Chondrocyte (in vitro differentiated cells): ENCODE data around the gene ECHS1. TPM values are rescaled to one million over a fixed set of nuclear protein-coding genes. Genes with fewer than 3 reads are reported as not detected.
A peak's percentile ranks its signal among the peaks of the same experiment; 100 is the strongest.
"Not testable (repeated sequence)": the region's sequence is repeated elsewhere in the genome, so short reads cannot be mapped to it uniquely, and the experiment has no call there.

Source experiments
- DNase-seq: peaks from one replicate; pipeline ENCODE4 v3.0.0; 2021; ENCODE audit warnings: mixed read lengths, low spot score
- H3K27ac Mint-ChIP-seq: one replicate; pipeline ENCODE4 v1.8.0; 2021; ENCODE audit warnings: mild to moderate bottlenecking, moderate library complexity, mixed read lengths; ENCODE audit not compliant: unreplicated experiment
- H3K27me3 Mint-ChIP-seq: 2 replicates; pipeline ENCODE4 v1.8.0; 2021; ENCODE audit warnings: low read depth, mixed read lengths
- H3K36me3 Mint-ChIP-seq: 2 replicates; pipeline ENCODE4 v1.8.0; 2021; ENCODE audit warnings: low read depth, mixed read lengths
- H3K4me1 Mint-ChIP-seq: 2 replicates; pipeline ENCODE4 v1.8.0; 2021; ENCODE audit warnings: low read depth, mild to moderate bottlenecking, mixed read lengths
- H3K4me3 Mint-ChIP-seq: one replicate; pipeline ENCODE4 v1.8.0; 2021; ENCODE audit warnings: mild to moderate bottlenecking, moderate library complexity, mixed read lengths; ENCODE audit not compliant: unreplicated experiment
- H3K9me3 Mint-ChIP-seq: 2 replicates; pipeline ENCODE4 v1.8.0; 2021; ENCODE audit warnings: low read depth, mixed read lengths
- CTCF ChIP-seq: fragments of 200-600 bp; sonication (generic); IDR thresholded peaks from 2 replicates; pipeline ENCODE4 v1.5.0; 2021; ENCODE audit warnings: antibody characterized with exemption, mild to moderate bottlenecking, moderate library complexity
- total RNA-seq: library from RNA; stranded (reverse); gene quantifications from 3 replicates; pipeline ENCODE4 v1.2.1, GENCODE V29; 2021

The ECHS1 gene
- total RNA-seq, 1 donor from 2014 or later, result 58.9 TPM

DNA sequence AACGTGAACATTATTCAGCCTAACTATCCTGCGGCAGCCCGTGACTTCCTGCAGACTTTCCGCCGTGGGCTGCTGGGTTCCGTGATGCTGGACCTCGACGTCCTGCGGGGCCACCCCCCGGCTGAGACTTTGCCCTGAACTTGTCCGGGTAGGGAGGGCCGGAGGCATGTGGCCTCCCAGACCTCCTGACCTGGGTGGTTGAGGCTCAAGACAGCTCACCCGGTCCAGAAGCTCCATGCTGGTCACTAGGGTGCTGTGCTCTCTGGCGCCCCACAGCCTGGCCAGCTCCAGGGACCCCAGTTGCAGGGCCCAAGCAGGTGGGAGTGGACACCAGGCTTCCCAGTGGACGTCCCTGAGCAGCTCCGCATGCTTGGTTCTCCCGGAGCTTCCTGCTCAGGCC lies 46.9 kb upstream of the ECHS1 start:
- H3K36me3 Mint-ChIP-seq, result peaks cover 13% of the 10 kb centered on the region
- TF ChIP-seq CTCF, result no peak
- no peak for DNase-seq
- no peak overlapping the region for H3K4me3 Mint-ChIP-seq
- H3K27me3 Mint-ChIP-seq, result no peaks in the 10 kb centered on the region
- H3K4me1 Mint-ChIP-seq, result no peaks in the 10 kb centered on the region
- H3K9me3 Mint-ChIP-seq, result no peaks in the 10 kb centered on the region
- H3K27ac Mint-ChIP-seq, result no peak overlapping the region

GRCh38 chr10:133419211-133419950 lies 46.2 kb upstream of the ECHS1 start:
- H3K9me3 Mint-ChIP-seq, result no peaks in the 10 kb centered on the region
- peak; percentile 88 for DNase-seq
- H3K36me3 Mint-ChIP-seq, result peaks cover 13% of the 10 kb centered on the region
- no peaks in the 10 kb centered on the region for H3K4me1 Mint-ChIP-seq
- H3K27me3 Mint-ChIP-seq, result no peaks in the 10 kb centered on the region
- H3K4me3 Mint-ChIP-seq, result no peak overlapping the region
- TF ChIP-seq CTCF, result no peak
- no peak overlapping the region for H3K27ac Mint-ChIP-seq

GRCh38 chr10:133418289-133418993 lies 45.3 kb upstream of the ECHS1 start:
- TF ChIP-seq CTCF, result no peak
- no peaks in the 10 kb centered on the region for H3K4me1 Mint-ChIP-seq
- peaks cover 14% of the 10 kb centered on the region for H3K36me3 Mint-ChIP-seq
- H3K27me3 Mint-ChIP-seq, result no peaks in the 10 kb centered on the region
- no peak for DNase-seq
- no peaks in the 10 kb centered on the region for H3K9me3 Mint-ChIP-seq
- H3K27ac Mint-ChIP-seq, result no peak overlapping the region
- H3K4me3 Mint-ChIP-seq, result no peak overlapping the region

GRCh38 chr10:133415752-133416151 lies 42.6 kb upstream of the ECHS1 start:
- DNase-seq, result no peak
- no peaks in the 10 kb centered on the region for H3K27me3 Mint-ChIP-seq
- no peak for TF ChIP-seq CTCF
- H3K9me3 Mint-ChIP-seq, result peaks cover 20% of the 10 kb centered on the region
- peaks cover 35% of the 10 kb centered on the region for H3K36me3 Mint-ChIP-seq
- H3K4me1 Mint-ChIP-seq, result peaks cover 8% of the 10 kb centered on the region
- H3K27ac Mint-ChIP-seq, result no peak overlapping the region
- H3K4me3 Mint-ChIP-seq, result no peak overlapping the region

DNA sequence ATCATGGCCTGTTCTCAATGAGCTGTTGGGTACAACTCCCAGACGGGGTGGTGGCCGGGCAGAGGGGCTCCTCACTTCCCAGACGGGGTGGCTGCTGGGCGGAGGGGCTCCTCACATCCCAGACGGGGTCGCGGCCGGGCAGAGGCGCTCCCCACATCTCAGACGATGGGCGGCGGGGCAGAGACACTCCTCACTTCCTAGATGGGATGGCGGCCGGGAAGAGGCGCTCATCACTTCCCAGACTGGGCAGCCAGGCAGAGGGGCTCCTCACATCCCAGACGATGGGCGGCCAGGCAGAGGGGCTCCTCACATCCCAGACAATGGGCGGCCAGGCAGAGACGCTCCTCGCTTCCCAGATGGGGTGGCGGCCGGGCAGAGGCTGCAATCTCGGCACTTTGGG lies 41.2 kb upstream of the ECHS1 start:
- peaks cover 40% of the 10 kb centered on the region for H3K36me3 Mint-ChIP-seq
- H3K4me1 Mint-ChIP-seq, H3K4me3 Mint-ChIP-seq, H3K27me3 Mint-ChIP-seq, DNase-seq, H3K27ac Mint-ChIP-seq: not testable (repeated sequence)
- H3K9me3 Mint-ChIP-seq, result peaks cover 21% of the 10 kb centered on the region
